Measurements from ENCODE around the gene EVX1. TPM values are rescaled to one million over a fixed set of nuclear protein-coding genes. Genes with fewer than 3 reads are reported as not detected.

The EVX1 gene
- total RNA-seq, 1 experiment from 2014 or later: not detected

DNA sequence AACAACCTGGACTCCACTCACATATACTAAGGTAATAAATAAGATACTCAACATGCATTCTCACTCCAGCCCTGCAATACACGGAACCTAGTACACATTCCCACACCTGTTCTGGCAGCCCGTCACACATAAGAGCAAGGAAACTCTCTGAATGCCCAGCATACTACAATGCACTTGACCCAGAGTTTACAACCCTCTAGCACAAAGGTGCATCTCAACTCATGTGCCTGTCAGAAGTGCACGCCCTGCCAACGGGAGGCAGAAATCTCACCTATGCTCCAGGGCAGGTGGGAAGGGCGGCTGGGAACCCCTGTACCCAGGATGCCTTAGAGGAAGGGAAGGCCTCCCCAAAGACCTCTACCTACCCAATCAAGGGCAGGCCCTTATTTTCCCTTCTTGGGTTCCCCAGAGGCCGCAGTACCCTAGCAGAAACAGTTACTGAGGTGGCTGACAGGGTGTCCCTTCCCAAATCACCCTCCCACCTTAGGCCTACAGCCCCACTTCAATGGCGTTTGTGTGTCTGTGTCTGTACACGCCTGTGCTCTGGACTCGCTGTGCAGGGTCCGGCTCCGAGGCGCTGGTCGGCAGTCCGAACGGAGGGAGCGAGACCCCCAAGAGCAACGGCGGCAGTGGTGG, 2.0 kb downstream of the EVX1 start:
- TF ChIP-seq, protein P1, sequence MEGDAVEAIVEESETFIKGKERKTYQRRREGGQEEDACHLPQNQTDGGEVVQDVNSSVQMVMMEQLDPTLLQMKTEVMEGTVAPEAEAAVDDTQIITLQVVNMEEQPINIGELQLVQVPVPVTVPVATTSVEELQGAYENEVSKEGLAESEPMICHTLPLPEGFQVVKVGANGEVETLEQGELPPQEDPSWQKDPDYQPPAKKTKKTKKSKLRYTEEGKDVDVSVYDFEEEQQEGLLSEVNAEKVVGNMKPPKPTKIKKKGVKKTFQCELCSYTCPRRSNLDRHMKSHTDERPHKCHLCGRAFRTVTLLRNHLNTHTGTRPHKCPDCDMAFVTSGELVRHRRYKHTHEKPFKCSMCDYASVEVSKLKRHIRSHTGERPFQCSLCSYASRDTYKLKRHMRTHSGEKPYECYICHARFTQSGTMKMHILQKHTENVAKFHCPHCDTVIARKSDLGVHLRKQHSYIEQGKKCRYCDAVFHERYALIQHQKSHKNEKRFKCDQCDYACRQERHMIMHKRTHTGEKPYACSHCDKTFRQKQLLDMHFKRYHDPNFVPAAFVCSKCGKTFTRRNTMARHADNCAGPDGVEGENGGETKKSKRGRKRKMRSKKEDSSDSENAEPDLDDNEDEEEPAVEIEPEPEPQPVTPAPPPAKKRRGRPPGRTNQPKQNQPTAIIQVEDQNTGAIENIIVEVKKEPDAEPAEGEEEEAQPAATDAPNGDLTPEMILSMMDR (IDR thresholded peaks at IDR 0.05; ENCODE audit: unreplicated experiment): no peak
- Mint-ChIP-seq H3K9me3 (ENCODE audit: low read depth, unreplicated experiment) (no peaks in the 10 kb centered on the region), H3K36me3 (ENCODE audit: insufficient read depth, unreplicated experiment) (peaks cover 15% of the 10 kb centered on the region), H3K4me1 (ENCODE audit: low read depth, unreplicated experiment) (no peaks in the 10 kb centered on the region), H3K4me3 (ENCODE audit: low read depth, unreplicated experiment) (peak overlapping the region; percentile 79), H3K27ac (ENCODE audit: unreplicated experiment) (no peak overlapping the region), H3K27me3 (ENCODE audit: unreplicated experiment) (peaks cover 100% of the 10 kb centered on the region)
- CTCF ChIA-PET: no interaction called here
- no TSS peak for BruUV-seq (replicated peaks)
- no peak for DNase-seq
- intact Hi-C loops (cut with micrococcal nuclease; ENCODE audit: unreplicated experiment): loop anchor here (5.0 kb wide), 1 partner anchor 178 kb away; no protein-coding TSS in a partner anchor

DNA sequence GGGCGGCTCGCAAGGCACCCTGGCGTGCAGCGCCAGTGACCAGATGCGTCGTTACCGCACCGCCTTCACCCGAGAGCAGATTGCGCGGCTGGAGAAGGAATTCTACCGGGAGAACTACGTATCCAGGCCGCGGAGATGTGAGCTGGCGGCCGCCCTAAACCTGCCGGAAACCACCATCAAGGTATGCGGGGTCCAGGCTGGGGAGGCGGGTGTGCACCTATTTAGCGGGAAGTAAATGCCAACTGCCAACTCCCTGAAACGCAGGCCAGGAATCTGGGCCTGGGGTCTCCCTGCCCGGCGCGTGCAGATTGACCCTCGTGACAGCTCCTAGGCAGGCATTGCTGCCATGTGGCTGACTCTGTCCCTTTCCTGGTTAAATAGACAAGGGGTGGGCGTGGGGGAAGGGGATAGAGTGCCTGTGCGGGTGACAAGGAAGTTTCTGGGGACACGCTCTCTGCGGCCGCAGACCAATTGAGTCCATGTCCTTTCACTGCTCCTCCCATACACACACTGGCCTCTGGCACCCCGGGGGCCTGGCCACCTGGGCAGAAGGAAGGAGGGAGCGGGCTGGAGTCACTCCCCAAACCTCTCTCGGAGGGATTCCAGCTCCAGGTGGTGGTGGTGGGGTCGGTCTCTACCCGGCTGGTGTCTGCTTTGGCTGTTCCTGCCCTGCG, 2.7 kb downstream of the EVX1 start:
- intact Hi-C loops (cut with micrococcal nuclease; ENCODE audit: unreplicated experiment): no loop called here
- TF ChIP-seq, protein P1 (IDR thresholded peaks at IDR 0.05; ENCODE audit: unreplicated experiment): no peak
- peak overlapping the region; percentile 79 for H3K4me3 Mint-ChIP-seq (ENCODE audit: low read depth, unreplicated experiment)
- no peaks in the 10 kb centered on the region for H3K9me3 Mint-ChIP-seq (ENCODE audit: low read depth, unreplicated experiment)
- no peak overlapping the region for H3K27ac Mint-ChIP-seq (ENCODE audit: unreplicated experiment)
- no peaks in the 10 kb centered on the region for H3K4me1 Mint-ChIP-seq (ENCODE audit: low read depth, unreplicated experiment)
- BruUV-seq (replicated peaks): no TSS peak
- peaks cover 15% of the 10 kb centered on the region for H3K36me3 Mint-ChIP-seq (ENCODE audit: insufficient read depth, unreplicated experiment)
- peaks cover 100% of the 10 kb centered on the region for H3K27me3 Mint-ChIP-seq (ENCODE audit: unreplicated experiment)
- no peak for DNase-seq
- CTCF ChIA-PET: no interaction called here

DNA sequence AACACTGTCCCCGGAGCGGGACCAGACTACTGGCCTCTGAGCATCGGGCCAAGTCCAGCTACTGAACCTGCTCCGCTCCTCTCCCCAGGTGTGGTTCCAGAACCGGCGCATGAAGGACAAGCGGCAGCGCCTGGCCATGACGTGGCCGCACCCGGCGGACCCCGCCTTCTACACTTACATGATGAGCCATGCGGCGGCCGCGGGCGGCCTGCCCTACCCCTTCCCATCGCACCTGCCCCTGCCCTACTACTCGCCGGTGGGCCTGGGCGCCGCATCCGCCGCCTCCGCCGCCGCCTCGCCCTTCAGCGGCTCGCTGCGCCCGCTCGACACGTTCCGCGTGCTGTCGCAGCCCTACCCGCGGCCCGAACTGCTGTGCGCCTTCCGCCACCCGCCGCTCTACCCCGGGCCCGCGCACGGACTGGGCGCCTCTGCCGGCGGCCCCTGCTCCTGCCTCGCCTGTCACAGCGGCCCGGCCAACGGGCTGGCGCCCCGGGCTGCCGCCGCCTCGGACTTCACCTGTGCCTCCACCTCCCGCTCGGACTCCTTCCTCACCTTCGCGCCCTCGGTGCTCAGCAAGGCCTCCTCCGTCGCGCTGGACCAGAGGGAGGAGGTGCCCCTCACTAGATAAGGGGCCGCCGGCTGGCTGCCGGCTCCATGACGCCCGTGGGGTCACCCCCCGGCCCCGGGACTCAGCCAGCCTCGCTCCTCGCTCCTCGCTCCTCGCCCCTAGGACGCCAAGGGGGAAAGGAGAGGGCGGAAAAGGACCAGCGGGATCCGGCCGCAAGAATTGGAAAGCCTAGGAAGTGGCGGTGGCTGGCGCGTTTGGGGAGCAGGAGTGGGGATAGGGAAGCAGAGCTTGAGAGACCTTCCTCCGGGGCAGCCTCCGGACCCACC, 3.4 kb downstream of the EVX1 start:
- Mint-ChIP-seq H3K4me3 (ENCODE audit: low read depth, unreplicated experiment) (peak overlapping the region; percentile 79), H3K4me1 (ENCODE audit: low read depth, unreplicated experiment) (no peaks in the 10 kb centered on the region), H3K27ac (ENCODE audit: unreplicated experiment) (no peak overlapping the region), H3K27me3 (ENCODE audit: unreplicated experiment) (peaks cover 100% of the 10 kb centered on the region), H3K9me3 (ENCODE audit: low read depth, unreplicated experiment) (no peaks in the 10 kb centered on the region), H3K36me3 (ENCODE audit: insufficient read depth, unreplicated experiment) (peaks cover 15% of the 10 kb centered on the region)
- CTCF ChIA-PET: no interaction called here
- BruUV-seq (replicated peaks): no TSS peak
- TF ChIP-seq, protein P1 (IDR thresholded peaks at IDR 0.05; ENCODE audit: unreplicated experiment): no peak
- intact Hi-C loops (cut with micrococcal nuclease; ENCODE audit: unreplicated experiment): no loop called here
- peak; percentile 69 for DNase-seq

DNA sequence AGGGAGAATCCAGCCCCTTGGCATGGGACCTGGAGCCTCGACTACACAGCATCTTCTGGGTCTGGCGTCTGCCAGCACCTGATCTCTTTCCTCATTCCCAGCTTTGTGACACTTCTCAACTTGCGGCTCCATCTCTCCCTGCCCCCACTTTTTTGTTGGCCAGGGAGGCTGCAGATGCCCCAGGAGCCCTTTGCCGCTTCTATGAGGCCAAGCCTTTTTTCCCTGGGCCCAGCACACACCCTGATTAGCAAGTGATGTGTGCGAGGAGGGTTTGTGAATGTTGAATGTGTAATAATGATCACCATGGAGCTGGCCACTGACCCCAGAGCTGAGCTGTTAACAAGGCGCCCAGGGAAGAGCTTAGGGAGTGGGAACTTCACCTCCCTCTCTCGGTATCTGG, 4.4 kb downstream of the EVX1 start:
- Mint-ChIP-seq H3K27me3 (ENCODE audit: unreplicated experiment) (peaks cover 99% of the 10 kb centered on the region), H3K9me3 (ENCODE audit: low read depth, unreplicated experiment) (no peaks in the 10 kb centered on the region), H3K4me1 (ENCODE audit: low read depth, unreplicated experiment) (peaks cover 2% of the 10 kb centered on the region), H3K27ac (ENCODE audit: unreplicated experiment) (no peak overlapping the region), H3K36me3 (ENCODE audit: insufficient read depth, unreplicated experiment) (peaks cover 15% of the 10 kb centered on the region), H3K4me3 (ENCODE audit: low read depth, unreplicated experiment) (peak overlapping the region; percentile 79)
- TF ChIP-seq, protein P1 (IDR thresholded peaks at IDR 0.05; ENCODE audit: unreplicated experiment): no peak
- intact Hi-C loops (cut with micrococcal nuclease; ENCODE audit: unreplicated experiment): no loop called here
- no peak for DNase-seq
- no TSS peak for BruUV-seq (replicated peaks)
- CTCF ChIA-PET: no interaction called here

Data from Calu3 (cell line).